ENCODE results near the gene PER3.

PER3 gene

GRCh38 chr1:7847599-7847998 lies 63.5 kb downstream of the PER3 start:
- Histone ChIP-seq H3K4me3 (ENCODE audit: severe bottlenecking) (no peak overlapping the region), H3K4me1 (ENCODE audit: insufficient read depth, poor library complexity, severe bottlenecking) (no peaks in the 10 kb centered on the region), H3K27me3 (ENCODE audit: insufficient read depth, poor library complexity, severe bottlenecking) (no peaks in the 10 kb centered on the region), H3K27ac (ENCODE audit: poor library complexity, severe bottlenecking) (no peak overlapping the region), H3K9me3 (ENCODE audit: severe bottlenecking) (no peaks in the 10 kb centered on the region), H3K36me3 (ENCODE audit: low read depth) (peaks cover 6% of the 10 kb centered on the region)
- DNase-seq (ENCODE audit: low spot score) (no peak), ATAC-seq (ENCODE audit: low read depth) (no peak)
- TF ChIP-seq CTCF (IDR thresholded peaks at IDR 0.05; ENCODE audit: poor library complexity, severe bottlenecking) = no peak

GRCh38 chr1:7850786-7851185 lies 66.7 kb downstream of the PER3 start:
- ATAC-seq (ENCODE audit: low read depth) (no peak), DNase-seq (ENCODE audit: low spot score) (no peak)
- Histone ChIP-seq H3K4me3 (ENCODE audit: severe bottlenecking) (no peak overlapping the region), H3K27ac (ENCODE audit: poor library complexity, severe bottlenecking) (no peak overlapping the region), H3K4me1 (ENCODE audit: insufficient read depth, poor library complexity, severe bottlenecking) (no peaks in the 10 kb centered on the region), H3K27me3 (ENCODE audit: insufficient read depth, poor library complexity, severe bottlenecking) (no peaks in the 10 kb centered on the region), H3K9me3 (ENCODE audit: severe bottlenecking) (no peaks in the 10 kb centered on the region), H3K36me3 (ENCODE audit: low read depth) (no peaks in the 10 kb centered on the region)
- TF ChIP-seq CTCF (IDR thresholded peaks at IDR 0.05; ENCODE audit: poor library complexity, severe bottlenecking) = no peak

- H3K4me1 ChIP-seq (ENCODE audit: insufficient read depth, poor library complexity, severe bottlenecking) = no peaks in the 10 kb centered on the region
- no peaks in the 10 kb centered on the region for H3K36me3 ChIP-seq (ENCODE audit: low read depth)
- ATAC-seq (ENCODE audit: low read depth) = no peak
- H3K9me3 ChIP-seq (ENCODE audit: severe bottlenecking) = no peaks in the 10 kb centered on the region
- H3K27ac ChIP-seq (ENCODE audit: poor library complexity, severe bottlenecking) = no peak within 1 kb of the TSS
- no peak within 1 kb of the TSS for H3K4me3 ChIP-seq (ENCODE audit: severe bottlenecking)
- H3K27me3 ChIP-seq (ENCODE audit: insufficient read depth, poor library complexity, severe bottlenecking) = no peaks in the 10 kb centered on the region
- no peak for TF ChIP-seq CTCF (IDR thresholded peaks at IDR 0.05; ENCODE audit: poor library complexity, severe bottlenecking)
- DNase-seq (ENCODE audit: low spot score) = no peak
Observed at GRCh38 chr1:7852804-7853683, 69.0 kb downstream of the PER3 start, which contains the start of gene UTS2. Gene UTS2 (minus strand): TSS chr1:7853065. CDS start chr1:7853003, 62 bp downstream.

- Histone ChIP-seq H3K4me1 (ENCODE audit: insufficient read depth, poor library complexity, severe bottlenecking) (no peaks in the 10 kb centered on the region), H3K27me3 (ENCODE audit: insufficient read depth, poor library complexity, severe bottlenecking) (no peaks in the 10 kb centered on the region), H3K36me3 (ENCODE audit: low read depth) (no peaks in the 10 kb centered on the region), H3K4me3 (ENCODE audit: severe bottlenecking) (no peak overlapping the region), H3K27ac (ENCODE audit: poor library complexity, severe bottlenecking) (no peak overlapping the region), H3K9me3 (ENCODE audit: severe bottlenecking) (no peaks in the 10 kb centered on the region)
- no peak for TF ChIP-seq CTCF (IDR thresholded peaks at IDR 0.05; ENCODE audit: poor library complexity, severe bottlenecking)
- DNase-seq (ENCODE audit: low spot score) = no peak
- no peak for ATAC-seq (ENCODE audit: low read depth)
Observed at GRCh38 chr1:7853684-7854026, 69.6 kb downstream of the PER3 start.

GRCh38 chr1:7856345-7856744 lies 72.3 kb downstream of the PER3 start:
- no peaks in the 10 kb centered on the region for H3K36me3 ChIP-seq (ENCODE audit: low read depth)
- no peaks in the 10 kb centered on the region for H3K4me1 ChIP-seq (ENCODE audit: insufficient read depth, poor library complexity, severe bottlenecking)
- H3K4me3 ChIP-seq (ENCODE audit: severe bottlenecking) = no peak overlapping the region
- H3K27ac ChIP-seq (ENCODE audit: poor library complexity, severe bottlenecking) = no peak overlapping the region
- H3K27me3 ChIP-seq (ENCODE audit: insufficient read depth, poor library complexity, severe bottlenecking) = no peaks in the 10 kb centered on the region
- DNase-seq (ENCODE audit: low spot score) (no peak), ATAC-seq (ENCODE audit: low read depth) (no peak)
- no peak for TF ChIP-seq CTCF (IDR thresholded peaks at IDR 0.05; ENCODE audit: poor library complexity, severe bottlenecking)
- H3K9me3 ChIP-seq (ENCODE audit: severe bottlenecking) = no peaks in the 10 kb centered on the region
